NB4 (cell line): ENCODE measurements around the gene GSC.
A peak's percentile ranks its signal among the peaks of the same experiment; 100 is the strongest.

Experiments
- DNase-seq: peaks from one replicate; pipeline ENCODE4 v3.0.0; 2010; ENCODE audit warnings: low read depth
- H3K4me3 ChIP-seq: one replicate; pipeline ENCODE4 v1.5.1; 2011; ENCODE audit warnings: mild to moderate bottlenecking, low read depth, low read length, moderate library complexity
- MYC ChIP-seq: IDR thresholded peaks from 2 replicates; pipeline ENCODE4 v1.6.1; 2011; ENCODE audit warnings: low read depth, low read length
- POLR2A ChIP-seq: IDR thresholded peaks from 2 replicates; pipeline ENCODE4 v1.6.1; 2011; ENCODE audit warnings: mild to moderate bottlenecking; ENCODE audit not compliant: insufficient read length; ENCODE audit errors: extremely low read depth
- TF ChIP-seq, protein P1 (sequence below): IDR thresholded peaks from one replicate; pipeline ENCODE4 v1.5.1; 2012; ENCODE audit warnings: low read depth, low read length
- TF ChIP-seq, protein P2 (sequence below): IDR thresholded peaks from 2 replicates; pipeline ENCODE4 v1.6.1; 2011; ENCODE audit warnings: low read depth, low read length

The GSC gene

DNA sequence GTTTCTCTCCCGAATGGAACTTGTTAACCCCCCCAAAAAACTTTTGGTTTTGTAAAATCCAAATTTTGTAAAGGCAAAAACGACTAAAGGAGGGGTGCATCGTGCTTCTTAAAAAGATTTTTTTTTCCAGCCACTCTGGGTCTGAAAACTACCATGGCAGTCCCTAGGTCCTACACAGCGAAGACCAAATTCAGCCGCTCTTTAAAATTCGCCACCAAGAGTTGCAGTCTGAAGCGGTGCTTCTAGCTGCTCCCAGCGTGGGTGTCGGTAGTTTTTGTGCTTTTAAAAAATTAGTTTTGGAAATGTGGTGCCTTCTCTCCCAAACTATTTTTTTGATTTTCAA lies 873 bp upstream of the GSC start:
- H3K4me3 ChIP-seq = no peak overlapping the region

DNA sequence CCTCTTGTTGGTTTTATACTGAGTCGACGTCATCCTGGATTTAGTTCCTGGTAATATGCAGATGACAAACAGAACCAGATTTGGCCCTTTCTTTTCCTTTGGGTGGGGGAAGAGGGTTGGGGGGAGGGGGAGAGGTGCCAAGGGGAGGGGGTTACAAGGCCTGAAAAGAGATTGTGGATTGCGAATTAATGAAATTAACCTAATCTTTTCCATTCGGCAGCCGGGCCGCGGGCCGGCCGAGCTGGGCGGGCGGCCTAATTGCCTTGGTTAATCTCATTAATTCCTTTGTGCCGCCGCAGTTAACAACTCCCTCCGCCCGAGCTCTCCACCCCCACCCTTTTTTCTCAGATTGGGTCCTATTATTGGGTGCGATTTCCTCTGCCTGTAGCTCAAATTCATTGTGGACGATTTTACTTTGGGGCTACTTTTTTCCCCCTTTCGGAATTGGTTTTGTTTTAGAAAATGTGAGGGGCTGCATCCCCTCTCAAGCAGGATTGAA lies 387 bp upstream of the GSC start:
- TF ChIP-seq, protein P1, sequence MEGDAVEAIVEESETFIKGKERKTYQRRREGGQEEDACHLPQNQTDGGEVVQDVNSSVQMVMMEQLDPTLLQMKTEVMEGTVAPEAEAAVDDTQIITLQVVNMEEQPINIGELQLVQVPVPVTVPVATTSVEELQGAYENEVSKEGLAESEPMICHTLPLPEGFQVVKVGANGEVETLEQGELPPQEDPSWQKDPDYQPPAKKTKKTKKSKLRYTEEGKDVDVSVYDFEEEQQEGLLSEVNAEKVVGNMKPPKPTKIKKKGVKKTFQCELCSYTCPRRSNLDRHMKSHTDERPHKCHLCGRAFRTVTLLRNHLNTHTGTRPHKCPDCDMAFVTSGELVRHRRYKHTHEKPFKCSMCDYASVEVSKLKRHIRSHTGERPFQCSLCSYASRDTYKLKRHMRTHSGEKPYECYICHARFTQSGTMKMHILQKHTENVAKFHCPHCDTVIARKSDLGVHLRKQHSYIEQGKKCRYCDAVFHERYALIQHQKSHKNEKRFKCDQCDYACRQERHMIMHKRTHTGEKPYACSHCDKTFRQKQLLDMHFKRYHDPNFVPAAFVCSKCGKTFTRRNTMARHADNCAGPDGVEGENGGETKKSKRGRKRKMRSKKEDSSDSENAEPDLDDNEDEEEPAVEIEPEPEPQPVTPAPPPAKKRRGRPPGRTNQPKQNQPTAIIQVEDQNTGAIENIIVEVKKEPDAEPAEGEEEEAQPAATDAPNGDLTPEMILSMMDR = no peak
- TF ChIP-seq POLR2A = no peak
- TF ChIP-seq, protein P2, sequence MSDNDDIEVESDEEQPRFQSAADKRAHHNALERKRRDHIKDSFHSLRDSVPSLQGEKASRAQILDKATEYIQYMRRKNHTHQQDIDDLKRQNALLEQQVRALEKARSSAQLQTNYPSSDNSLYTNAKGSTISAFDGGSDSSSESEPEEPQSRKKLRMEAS = no peak
- no peak for DNase-seq
- H3K4me3 ChIP-seq = no peak overlapping the region

More for the DNA sequence above, 873 bp upstream of the GSC start:
- no peak for DNase-seq
- TF ChIP-seq MYC = no peak
- no peak for TF ChIP-seq POLR2A
- TF ChIP-seq, protein P1 = no peak
- TF ChIP-seq, protein P2 = no peak

DNA sequence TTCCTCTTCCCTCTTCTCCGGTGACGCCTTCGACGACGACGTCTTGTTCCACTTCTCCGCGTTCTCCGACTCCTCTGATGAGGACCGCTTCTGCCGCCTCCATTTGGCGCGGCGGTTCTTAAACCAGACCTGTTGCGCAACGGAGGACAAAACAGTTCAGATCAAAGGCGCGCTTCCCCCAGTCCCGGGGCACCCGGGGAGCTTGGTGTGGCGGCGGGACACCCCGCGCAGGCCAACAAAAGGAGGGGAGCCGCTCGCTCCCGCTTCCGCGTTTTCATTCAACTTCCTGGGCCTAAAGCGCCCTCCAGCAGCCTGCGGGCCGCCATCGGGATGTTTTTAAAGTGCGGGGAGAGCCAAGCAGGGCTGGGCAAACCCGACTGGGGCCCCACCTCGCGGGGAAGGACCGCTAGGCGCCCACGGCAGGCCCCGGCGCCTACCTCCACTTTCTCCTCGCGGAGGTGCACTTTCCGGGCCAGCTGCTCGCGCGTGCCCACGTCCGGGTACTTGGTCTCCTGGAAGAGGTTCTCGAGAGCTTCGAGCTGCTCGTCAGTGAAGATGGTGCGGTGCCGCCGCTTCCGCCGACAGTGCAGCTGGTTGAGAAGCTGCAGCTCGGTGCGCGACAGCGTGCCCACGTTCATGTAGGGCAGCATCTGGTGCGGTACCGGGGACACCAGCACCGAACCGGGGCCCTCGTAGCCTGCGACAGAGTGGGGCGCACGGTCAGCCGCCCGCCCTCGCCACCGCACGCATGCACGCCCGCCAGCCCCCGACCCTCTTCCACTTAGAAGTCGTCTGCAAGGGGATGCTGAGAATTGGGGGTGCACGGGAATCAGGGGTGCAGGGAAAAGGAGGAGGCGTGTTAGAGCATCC lies 1.2 kb downstream of the GSC start:
- no peak for TF ChIP-seq POLR2A
- TF ChIP-seq, protein P1 = no peak
- TF ChIP-seq, protein P2 = no peak
- no peak for TF ChIP-seq MYC
- DNase-seq = peak; percentile 19
- H3K4me3 ChIP-seq = no peak overlapping the region

DNA sequence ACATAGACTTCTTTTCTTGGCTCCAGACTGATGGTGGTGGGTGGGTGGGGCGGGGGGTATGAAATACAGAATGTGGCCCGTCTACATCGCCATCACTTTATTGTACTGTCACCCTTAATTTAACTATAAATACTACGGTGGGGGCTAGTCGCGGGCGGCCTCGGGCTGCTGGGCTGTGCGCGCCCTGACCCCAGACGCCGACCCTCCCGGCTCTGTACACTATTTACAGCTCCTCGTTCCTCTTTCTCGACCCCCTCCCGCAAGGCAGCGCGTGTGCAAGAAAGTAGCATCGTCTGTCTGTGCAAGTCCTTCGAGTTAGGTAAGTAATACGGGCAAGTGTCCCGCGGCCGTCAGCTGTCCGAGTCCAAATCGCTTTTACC lies 1.8 kb downstream of the GSC start:
- no peak for DNase-seq
- TF ChIP-seq POLR2A (no peak), MYC (no peak)
- TF ChIP-seq, protein P2 = no peak
- TF ChIP-seq, protein P1 = no peak
- no peak overlapping the region for H3K4me3 ChIP-seq

DNA sequence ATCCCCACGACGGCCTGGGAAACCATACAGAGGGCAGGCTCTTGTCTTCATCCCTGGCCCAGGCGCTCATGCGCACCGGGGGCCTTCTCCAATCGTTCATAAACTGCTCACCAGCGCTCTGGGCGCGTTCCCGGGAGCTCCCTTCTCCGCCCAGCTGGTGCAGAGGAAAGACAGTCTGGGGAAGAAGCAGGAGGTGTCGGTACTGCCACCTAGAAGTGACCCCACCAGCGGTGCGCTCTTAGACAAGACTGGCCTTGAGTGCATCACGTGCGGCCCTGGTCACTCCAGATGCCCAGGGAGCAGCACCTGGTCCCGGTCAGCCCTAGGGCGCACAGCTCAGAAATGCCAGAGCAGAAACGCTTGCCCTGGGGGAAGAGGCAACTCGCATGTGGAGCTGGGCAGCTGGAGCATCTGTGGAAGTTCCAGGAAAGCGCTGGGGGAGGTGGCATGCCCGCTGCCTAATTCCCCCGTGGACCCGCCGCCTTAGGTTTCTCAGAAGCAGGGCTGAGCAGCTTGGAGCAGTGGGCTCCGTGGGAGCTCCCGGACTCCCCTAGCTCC lies 2.5 kb downstream of the GSC start:
- no peak for DNase-seq
- no peak overlapping the region for H3K4me3 ChIP-seq
- TF ChIP-seq, protein P1 = no peak
- TF ChIP-seq POLR2A (no peak), MYC (no peak)
- TF ChIP-seq, protein P2 = no peak
